Stimulated activated CD4-positive, alpha-beta T cell treated with anti-CD3 and anti-CD28 coated beads, Interleukin-4, amount 100 ng/mL, for 24 hours (primary cell): Measurements from ENCODE around the gene CDX1.

Experiments
- DNase-seq: peaks from one replicate; pipeline ENCODE4 v3.0.0-alpha.2; 2020

The CDX1 gene

DNA sequence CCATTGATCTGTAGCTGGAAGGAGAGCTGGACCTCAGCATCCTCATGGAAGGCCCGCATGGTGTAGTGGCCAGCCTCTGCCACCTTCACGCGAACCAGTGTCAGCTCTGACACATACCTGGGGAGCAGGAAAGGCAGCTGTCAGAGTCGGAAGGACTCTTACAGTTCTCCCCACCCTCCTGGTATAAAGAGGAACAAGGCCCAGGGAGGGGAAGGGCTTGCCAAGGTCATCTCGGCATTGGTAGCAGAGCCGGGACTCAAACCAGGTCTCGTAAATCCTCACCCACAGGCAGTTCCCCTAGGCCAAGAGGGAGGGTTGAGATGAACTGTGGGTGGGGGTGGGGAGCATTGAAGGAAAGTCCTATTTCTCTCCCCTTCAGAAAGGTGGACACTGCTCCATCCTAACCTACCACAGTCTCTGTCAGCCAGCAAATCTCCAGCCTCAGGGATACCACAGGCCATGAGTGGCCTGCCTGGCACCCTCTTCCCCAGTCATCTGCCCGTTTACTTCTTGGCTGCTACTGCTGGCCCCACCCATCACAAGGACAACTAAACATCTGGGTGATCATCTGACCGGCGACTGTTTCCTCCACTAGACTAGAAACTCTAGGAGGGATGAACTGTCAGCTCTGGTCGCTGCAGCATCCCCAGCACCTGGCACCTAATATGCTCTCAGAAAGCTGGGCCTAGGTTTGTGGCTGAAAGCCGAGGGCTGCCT is 34.4 kb upstream of the CDX1 start:
- DNase-seq, result no peak

DNA sequence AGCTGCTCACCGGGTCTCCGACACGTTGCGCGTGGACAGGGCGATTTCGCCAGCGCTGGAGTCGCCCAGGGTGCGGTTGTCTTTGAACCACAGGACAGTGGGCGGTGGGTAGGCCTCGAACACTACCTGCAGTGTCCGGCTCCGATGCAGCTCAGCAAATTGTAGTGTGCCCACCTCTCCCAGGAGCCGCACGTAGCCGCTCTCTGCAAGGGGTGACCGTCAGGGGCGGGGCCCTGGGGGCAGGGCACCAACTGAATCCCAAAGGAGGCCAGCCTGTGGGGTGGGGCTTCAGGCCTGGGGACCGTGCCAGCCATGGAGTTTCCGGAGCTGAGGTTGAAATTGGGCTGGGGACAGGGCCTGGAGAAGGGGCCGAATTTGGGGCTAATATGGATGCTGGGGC is 33.8 kb upstream of the CDX1 start:
- DNase-seq, result no peak

DNA sequence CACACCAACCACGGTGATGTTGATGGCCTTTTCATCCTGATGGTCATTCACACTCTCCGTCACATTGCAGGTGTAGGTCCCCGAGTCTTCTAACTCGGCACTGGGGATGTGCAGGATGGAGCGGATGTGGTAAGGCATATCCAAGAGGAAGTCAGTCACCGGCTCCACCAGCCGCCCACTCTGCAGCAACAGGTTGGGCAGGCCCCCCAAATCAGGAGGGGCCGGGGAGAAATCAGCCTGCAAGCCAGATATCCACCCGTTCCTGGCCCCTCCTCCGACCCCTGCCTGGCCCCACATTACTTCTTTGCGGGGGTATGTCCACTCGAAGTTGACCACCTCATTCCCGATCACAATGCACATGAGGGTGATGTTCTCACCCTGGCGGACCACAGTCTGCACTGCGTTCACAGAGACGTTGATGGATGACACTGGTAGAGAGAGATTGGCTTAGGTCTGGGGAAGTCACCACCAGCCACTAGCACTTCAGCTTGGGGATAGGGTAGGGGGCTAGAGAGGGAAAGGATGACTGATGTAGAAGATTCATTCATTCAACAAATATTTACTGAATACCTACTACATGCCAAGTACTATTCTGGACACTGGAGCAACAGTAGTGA is 32.9 kb upstream of the CDX1 start:
- no peak for DNase-seq

DNA sequence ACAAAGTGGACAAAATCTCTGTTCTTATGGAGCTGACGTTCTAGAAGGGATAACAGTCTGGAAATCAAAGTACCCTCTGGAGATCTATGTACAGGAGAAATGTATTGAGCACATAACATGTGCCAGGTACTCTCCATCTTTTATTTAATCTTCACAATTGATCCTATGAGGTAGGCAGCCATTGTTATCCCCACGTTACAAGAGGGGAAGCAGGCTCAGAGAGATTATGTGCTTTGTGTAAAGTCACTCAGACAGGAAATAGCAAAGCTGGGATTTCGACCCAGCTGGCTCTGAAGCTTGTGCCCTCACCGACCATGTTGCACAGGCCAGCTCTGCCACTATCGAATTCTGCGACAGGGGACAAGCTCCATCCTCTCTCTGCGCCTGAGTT is 32.4 kb upstream of the CDX1 start:
- DNase-seq, result no peak

DNA sequence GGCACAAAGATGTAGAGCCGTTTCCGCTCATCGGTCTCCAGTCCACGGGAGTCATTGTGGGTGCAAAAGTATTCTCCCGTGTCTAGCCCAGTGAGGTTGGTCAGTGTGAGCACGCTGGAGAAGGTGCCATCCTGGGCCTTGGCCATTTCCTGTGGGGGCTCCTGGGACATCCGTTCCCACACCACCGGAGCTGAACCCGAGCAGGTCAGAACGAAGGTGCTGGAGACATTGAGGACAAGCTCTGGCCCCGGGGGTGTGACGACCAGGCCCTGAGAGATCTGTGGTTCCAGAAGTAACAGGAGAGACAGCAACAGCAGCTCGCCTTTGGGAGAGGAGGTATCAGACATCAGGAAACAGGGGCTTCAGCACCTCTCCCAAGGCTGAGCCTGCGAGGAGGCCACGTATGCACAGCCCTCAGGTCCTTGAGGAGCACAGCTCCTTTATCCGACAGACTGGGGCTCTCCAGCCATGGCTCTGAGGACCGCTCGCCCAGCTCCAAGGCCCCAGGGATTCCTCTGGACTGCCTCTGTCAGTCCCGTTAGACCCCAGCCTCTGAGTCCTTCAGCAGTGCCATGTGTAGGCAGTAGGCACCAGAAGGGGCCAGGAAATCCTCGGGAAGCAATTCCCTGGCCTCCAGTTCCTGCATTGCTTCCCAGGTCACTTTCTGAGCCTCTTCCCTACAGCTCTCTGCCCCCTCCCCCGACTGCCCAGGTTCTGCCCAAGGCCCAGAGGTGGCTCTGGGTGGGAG is 30.8 kb upstream of the CDX1 start:
- no peak for DNase-seq

DNA sequence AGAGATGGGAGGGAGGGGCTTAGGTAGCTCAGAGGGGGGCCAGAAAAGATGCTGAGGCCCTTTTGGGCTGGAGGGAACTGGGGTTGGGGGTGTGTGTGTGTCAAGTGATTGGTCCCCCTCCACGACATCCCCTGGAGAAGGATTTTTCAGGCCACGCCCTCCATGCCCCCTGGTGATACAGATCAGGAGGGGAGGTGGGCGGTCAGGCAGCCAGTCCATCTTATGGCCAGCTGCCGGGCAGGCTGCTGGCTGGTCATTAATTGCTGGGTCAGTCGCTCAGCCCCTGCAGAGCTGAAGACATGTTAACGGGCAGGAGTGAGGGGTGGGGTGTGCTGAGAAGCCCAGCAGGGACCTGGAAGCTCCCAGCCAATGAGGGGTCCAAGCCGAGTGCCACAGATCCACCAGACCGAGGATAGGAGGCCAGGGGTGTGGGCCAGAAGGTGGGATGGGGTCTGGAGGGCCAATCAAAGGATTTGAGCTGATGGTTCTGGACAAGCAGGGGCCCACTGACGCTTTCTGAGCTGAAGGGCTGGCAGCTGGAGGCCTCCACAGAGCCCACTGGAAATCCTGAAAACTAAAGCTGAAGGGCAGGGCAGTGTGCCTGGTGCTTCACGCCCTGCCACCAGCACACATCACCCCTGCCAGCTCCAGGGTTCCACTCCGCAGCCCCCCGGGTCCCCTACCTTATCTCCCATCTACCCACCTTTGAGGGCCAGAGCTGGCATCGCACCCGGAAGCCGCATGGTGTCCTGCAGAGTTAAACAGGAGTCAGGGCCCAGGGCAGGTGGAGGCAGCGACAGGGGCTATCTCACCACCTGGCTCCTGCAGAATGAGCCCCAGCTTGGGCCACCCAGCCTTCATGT is 30.0 kb upstream of the CDX1 start:
- no peak for DNase-seq

DNA sequence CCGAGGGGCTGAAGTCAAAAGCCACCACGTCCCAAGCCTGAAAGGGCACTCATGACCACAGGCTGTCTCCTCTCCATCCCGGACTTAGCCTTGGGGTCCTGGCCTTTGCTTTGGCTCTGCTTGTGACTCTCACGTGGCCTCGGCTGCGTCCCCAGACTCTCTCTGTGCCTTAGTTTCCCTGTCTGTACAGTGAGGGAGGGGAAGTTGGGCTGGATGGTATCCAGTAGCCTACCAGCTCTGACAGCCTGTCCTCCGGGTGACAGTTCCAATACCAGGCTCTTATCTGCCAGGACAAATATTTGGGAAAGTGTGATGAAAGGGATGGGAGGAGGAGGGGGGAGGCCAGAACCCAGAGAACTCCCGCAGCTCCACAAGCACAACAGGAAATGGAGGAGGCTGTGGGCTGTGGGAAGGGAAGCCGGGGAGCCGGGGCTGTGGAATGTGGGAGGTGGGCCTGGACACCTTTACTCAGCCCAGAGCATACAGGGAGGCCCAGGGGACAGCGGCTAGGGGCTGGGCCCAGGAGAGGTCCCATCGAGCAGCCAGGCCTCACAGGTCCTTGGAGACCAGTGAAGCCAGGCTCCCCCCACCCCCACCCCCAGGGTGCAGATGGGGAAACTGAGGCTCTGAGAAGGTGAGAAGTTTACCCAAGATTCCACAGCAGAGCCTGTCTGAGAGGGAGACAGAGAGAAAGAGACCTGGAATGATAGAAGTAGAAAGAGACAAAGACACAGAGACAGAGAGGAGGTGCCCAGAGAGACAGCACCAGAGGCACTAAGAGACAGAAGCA is 29.2 kb upstream of the CDX1 start:
- DNase-seq, result no peak

DNA sequence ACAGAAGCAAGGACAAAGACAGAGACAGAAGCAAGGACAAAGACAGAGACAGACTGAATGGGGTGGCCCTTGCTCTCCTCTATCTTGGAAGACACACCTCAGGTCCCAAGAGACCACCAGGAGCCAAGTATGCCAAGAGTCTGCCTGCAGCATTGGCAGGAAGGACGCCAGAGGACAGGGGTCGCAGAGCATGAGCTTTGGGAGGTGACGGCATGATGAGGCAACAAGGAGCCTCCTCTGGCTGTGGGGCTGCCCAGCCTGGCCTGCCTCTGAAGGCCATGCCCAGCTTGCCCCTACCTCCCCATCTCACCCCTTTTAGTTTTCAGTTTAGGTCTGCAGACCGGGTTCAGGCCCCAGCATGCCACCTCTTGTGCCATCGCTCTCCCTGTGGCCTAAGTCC is 28.6 kb upstream of the CDX1 start:
- no peak for DNase-seq

DNA sequence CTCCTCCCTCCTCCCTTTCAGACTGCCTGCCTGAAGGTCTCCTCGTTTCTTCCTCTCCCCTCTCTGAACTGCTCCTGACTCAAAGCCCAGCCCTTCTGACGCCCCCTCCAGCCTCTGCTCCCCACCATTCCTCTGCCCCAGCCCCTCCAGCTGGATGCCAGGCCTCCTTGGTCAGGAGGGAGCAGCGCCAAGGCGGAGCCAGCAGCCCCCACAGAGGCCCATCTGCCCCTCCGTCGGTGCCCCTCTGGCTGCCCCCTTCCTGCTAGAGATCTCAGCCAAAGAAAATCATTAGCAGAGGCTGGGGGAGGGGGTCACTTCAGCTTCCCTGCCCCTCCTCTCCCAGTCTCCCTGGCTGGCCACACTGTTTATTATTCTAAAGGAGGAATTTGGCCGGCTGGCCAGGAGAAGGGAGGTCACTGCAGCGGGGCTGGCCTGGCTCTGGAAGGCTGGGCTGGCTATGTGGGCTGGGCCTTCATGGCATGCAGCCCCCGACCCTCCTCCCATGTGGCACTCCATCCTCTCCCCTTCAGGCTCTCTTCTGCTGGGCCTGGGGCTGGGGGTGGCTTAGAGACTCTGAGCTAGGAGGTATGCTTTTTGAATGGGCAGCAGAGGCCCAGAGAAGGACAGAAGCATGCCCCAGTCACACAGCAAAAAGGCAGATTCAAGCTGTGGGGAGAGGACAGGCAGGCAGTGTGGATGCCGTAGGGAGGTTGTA is 27.9 kb upstream of the CDX1 start:
- no peak for DNase-seq

DNA sequence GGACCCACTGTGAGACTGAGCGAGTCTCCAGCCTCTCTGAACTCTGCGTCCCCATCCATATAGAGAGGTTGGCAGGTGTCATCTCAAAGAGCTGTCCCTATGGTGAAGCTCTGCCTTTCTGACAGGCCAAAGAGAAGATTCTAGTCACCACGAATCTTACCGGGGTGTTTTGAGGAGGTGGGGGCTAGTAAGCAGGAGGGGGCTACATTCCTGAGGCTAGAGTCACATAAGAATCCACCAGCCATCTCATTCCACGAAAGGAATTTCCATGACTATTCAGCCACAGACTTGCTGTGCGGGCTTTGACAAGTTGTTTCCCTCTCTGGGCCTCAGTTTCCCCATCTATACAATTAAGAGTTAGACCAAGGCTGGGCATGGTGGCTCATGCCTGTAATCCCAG is 27.2 kb upstream of the CDX1 start:
- no peak for DNase-seq

DNA sequence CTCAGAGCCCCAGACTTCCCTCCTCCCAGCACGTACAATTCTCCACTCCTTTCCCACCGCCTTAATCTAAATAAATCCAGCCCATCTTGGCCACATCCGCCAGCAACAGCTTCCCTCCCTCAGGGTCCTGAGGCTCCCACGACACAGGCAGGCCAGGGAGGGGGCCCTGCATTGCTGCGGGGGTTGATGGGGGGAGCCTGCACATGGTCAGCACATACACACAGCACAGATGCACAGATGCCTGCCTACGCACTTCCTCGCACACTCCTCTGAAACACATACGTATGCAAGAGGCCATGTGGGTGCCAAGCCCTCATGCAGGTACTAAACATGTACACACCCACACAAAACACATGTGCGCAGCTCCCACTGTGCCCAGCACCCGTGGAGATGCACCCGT is 25.7 kb upstream of the CDX1 start:
- no peak for DNase-seq

DNA sequence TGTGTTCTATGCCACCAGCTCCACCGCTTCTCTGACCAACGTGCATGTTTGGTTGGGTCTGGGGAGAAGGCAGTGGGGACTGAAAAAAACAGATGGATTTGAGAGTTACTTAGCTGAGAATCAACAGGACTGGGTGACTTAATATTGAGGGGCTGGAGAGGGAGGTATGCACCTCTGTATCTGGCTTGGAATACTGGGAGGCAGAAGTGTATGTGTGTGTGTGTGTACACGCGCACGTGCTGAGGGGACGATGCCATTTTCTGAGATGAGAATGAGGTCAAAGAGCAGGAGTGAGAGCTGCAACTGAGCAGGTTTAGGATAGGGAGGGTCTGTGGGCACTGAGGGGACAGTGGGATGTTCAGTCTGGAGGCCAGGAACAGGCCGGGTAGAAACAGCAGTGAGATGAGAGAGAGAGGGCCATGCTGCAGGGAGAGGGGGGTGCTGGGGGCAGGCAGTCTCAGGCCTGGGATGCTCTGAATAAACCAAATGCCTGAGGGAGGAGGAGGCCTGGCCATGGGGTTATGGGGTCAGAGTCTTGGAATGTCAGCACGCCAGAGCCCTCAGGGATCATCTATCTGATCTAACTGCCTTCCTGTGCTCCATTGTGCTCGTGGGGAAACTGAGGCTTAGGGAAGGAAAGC is 24.9 kb upstream of the CDX1 start:
- DNase-seq, result no peak

DNA sequence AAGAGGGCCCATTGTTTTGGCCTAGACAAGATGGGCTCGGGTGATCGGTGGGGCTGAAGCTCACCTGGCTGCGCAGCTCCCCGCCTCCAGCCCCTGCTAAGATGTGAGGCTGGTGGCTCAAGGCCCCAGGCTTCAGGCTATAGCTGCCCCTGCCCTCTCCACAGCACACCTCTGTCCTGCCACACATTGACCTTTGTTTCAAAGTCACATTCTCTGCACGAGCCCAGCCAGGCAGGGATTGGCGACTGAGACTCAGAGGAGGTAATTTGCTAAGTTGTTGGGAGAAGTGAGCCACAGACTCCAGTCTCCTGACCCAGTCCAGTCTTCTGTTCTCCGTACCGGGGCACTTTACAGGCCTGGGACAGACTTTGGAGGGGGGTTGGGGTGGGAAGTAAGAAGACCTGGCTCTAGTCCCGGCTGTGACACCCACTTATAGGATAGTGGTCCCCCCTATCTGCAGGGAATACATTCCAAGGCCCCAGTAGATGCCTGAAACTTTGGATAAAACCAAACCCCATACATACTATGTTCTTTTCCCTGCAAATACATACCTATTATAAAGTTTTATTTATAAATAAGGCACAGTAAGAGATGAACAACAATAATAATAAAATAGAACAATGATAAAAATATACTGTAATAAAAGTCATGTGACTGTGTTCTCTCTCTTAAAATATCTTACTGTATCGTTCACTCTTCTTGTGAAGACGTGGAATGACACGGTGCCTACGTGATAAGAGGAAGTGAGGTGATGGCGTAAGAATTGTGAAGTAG is 24.2 kb upstream of the CDX1 start:
- DNase-seq, result no peak

DNA sequence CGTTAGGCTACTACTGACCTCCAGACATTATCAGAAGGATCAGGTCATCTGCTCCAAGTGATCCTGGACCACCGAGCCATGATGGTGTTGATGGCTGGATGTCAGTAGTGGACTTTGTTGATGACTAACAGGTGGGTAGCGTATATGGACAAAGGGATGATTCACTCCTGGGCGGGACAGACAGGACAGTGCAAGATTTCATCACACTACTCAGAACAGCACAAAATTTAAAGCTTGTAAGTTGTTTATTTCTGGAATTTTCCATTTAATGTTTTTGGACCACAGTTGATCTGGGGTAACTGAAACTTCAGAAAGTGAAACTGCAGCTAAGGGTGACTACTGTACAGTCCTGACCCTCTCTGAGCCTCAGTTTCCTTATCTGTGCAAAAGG is 23.6 kb upstream of the CDX1 start:
- DNase-seq, result no peak

DNA sequence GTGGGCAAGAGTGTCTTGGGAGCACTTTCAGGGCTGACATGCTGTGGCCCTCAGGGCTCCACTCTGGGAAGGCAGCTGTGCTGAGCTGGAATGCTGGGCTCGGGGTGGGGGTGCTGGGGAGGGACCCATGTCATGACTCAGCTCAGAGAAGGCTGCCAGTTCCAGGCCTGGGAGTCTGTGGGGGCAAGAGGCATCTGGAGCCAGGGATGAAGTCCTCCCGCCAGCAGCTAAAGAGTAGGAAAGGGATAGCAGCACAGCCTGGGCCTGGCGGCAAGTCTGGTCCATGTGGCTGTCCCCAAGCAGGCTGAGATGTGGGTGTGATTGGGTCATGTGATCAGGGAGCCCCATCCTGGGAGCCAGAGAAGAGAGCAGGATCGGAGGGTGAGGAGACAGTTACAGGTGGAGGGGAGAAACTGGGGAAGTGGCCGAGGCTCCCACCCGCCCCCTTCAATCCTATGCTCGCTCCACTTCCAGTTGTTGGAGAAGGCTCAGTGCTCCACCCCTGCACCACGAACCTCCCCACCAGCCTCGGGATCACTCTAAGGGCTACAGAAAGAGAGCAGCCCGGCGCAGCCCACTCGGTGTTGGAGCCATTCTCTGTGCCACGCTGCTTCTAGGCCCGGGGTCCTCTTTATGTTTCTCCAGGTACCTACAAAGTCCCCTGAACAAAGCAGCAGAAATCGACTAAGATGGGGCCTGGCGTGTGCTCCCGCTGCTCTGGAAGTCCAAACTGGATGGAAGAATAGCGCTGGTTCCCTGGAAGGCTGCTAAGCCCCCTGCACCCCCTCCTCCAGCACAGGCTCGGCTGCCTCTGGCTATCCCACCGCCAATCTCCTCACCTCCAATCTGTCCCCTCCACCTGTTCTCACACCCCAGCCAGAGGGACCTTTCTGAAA is 23.0 kb upstream of the CDX1 start:
- no peak for DNase-seq

DNA sequence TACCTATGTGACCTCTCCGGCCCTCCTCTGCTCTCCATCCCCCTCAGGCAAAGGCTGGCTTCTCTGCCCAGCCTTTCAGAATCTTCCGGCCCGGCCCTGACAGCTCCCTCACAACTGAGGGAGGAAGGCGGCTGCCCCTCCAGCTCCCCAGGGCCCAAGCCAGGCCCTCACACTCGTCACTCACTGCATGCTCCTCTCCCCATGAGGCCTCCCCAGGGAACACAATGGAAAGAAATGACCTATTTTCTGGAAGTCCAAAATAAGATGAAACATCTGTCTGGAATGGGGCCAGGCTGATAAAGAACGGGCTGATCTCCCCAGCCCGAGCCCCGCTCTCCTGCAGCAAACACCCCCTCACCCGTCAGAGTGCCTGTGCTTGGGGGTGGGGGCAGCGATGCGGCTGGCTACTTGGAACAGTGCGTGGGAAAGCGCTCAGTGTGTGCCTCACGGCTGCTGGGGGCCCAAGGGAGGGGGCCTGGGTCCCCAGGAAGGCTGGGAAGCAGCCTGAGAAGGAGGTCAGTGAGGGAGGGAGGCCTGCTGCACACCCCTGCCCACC is 22.3 kb upstream of the CDX1 start:
- no peak for DNase-seq

DNA sequence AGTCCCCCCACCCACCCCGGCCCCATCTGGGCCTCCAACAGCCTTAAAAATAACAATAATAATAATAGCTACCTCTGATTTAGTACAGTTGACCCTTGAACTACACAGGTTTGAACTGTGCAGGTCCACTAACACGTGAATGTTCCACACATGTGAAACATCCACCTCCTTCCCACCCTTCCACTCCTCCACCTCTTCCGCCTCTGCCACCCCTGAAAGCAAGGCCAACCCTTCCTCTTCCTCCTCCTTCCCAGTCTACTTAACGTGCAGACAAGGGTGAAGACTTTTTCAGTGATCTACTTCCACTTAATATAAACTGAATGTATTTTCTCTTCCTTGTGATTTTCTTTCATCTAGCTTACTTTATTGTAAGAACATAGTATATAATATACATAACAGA is 21.7 kb upstream of the CDX1 start:
- no peak for DNase-seq

DNA sequence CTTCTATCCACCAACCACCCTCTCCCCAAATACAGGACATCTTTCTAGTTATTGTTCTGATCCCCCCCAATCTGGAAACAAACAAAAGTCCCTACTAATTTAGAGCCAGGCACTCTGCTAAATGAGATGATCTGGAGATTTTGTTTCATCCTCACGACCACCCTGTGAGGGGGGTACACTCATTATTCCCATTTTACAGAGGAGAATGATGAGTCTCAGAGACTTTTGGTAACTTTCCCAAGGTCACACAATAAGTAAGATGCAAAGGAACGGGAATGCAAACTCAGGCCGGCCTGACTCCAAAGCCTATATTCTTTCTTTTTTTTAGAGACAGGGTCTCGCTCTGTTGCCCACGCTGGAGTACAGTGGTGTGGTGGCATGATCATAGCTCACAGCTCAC is 20.3 kb upstream of the CDX1 start:
- DNase-seq, result no peak
